Stomach smooth muscle (tissue), 2 donors: Measurements from ENCODE around the gene TBC1D2.

Experiments
- H3K27ac ChIP-seq: one replicate; pipeline ENCODE4 v1.7.0; 2013; ENCODE audit warnings: mild to moderate bottlenecking, low read length, inconsistent platforms
- H3K27me3 ChIP-seq, 2 donors: one replicate each; pipeline ENCODE4 v1.7.0; 2013; ENCODE audit warnings: low read length in 2 of 2; ENCODE audit not compliant: insufficient read depth in 2 of 2, control insufficient read depth in 1 of 2
- H3K36me3 ChIP-seq, 2 donors: one replicate each; pipeline ENCODE4 v1.7.0; 2013; ENCODE audit warnings: low read length in 2 of 2; ENCODE audit not compliant: control insufficient read depth in 2 of 2, insufficient read depth in 2 of 2
- H3K4me1 ChIP-seq: one replicate; pipeline ENCODE4 v1.7.0; 2013; ENCODE audit warnings: low read length; ENCODE audit not compliant: control insufficient read depth, insufficient read depth
- H3K4me3 ChIP-seq, 2 donors: one replicate each; pipeline ENCODE4 v1.7.0; 2013; ENCODE audit warnings: low read length in 2 of 2
- H3K9ac ChIP-seq, 2 donors: one replicate each; pipeline ENCODE4 v1.7.0; 2013; ENCODE audit warnings: low read length in 2 of 2, mild to moderate bottlenecking in 1 of 2
- H3K9me3 ChIP-seq, 2 donors: one replicate each; pipeline ENCODE4 v1.7.0; 2013; ENCODE audit warnings: low read length in 2 of 2; ENCODE audit not compliant: control insufficient read depth in 2 of 2
- donor health status: healthy.
- donor health status: Pancreatic carcinoma.

The TBC1D2 gene

GRCh38 chr9:98154678-98155077, 100.8 kb downstream of the TBC1D2 start:
- no peak overlapping the region for H3K27ac ChIP-seq
- H3K27me3 ChIP-seq, result no peaks in the 10 kb centered on the region
- no peak overlapping the region for H3K4me3 ChIP-seq
- no peaks in the 10 kb centered on the region for H3K4me1 ChIP-seq
- H3K9me3 ChIP-seq, result peaks cover 0 to 2% of the 10 kb centered on the region in 2 donors
- no peak overlapping the region for H3K9ac ChIP-seq
- no peaks in the 10 kb centered on the region for H3K36me3 ChIP-seq

GRCh38 chr9:98152526-98152925, 102.9 kb downstream of the TBC1D2 start:
- Histone ChIP-seq H3K36me3 (no peaks in the 10 kb centered on the region), H3K27me3 (no peaks in the 10 kb centered on the region), H3K9me3 (peaks cover 0 to 2% of the 10 kb centered on the region in 2 donors), H3K27ac (no peak overlapping the region), H3K4me3 (no peak overlapping the region), H3K9ac (no peak overlapping the region), H3K4me1 (no peaks in the 10 kb centered on the region)

- Histone ChIP-seq H3K4me3 (no peak overlapping the region), H3K36me3 (no peaks in the 10 kb centered on the region), H3K9me3 (peaks cover 0 to 2% of the 10 kb centered on the region in 2 donors), H3K9ac (no peak overlapping the region), H3K4me1 (no peaks in the 10 kb centered on the region), H3K27ac (no peak overlapping the region), H3K27me3 (no peaks in the 10 kb centered on the region)
Measured at GRCh38 chr9:98150721-98151120, 104.7 kb downstream of the TBC1D2 start.

- Histone ChIP-seq H3K4me3 (no peak overlapping the region), H3K9me3 (peaks cover 0 to 2% of the 10 kb centered on the region in 2 donors), H3K36me3 (no peaks in the 10 kb centered on the region), H3K27me3 (no peaks in the 10 kb centered on the region), H3K9ac (no peak overlapping the region), H3K4me1 (no peaks in the 10 kb centered on the region), H3K27ac (no peak overlapping the region)
Measured at GRCh38 chr9:98150164-98150563, 105.3 kb downstream of the TBC1D2 start.

- no peaks in the 10 kb centered on the region for H3K4me1 ChIP-seq
- H3K27me3 ChIP-seq, result no peaks in the 10 kb centered on the region
- H3K4me3 ChIP-seq, result no peak overlapping the region
- no peaks in the 10 kb centered on the region for H3K36me3 ChIP-seq
- no peak overlapping the region for H3K9ac ChIP-seq
- H3K27ac ChIP-seq, result no peak overlapping the region
- H3K9me3 ChIP-seq, result peaks cover 0 to 2% of the 10 kb centered on the region in 2 donors
Measured at GRCh38 chr9:98149422-98149821, 106.0 kb downstream of the TBC1D2 start.
